ENCODE data around the gene NPRL2. TPM values are rescaled to one million over a fixed set of nuclear protein-coding genes. Genes with fewer than 3 reads are reported as not detected.

NPRL2 gene
- total RNA-seq, 1 experiment from 2014 or later: 29.8 TPM

- H3K4me1 ChIP-seq: peaks cover 16% of the 10 kb centered on the region
- DNase-seq: no peak
- peak overlapping the region; percentile 15 for H3K4me3 Mint-ChIP-seq (ENCODE audit: unreplicated experiment)
- intact Hi-C loops (cut with micrococcal nuclease; ENCODE audit: unreplicated experiment): no loop called here
- ChIA-PET POLR2A (no interaction called here), CTCF (interaction anchor here (0.9 kb wide), 1 partner anchor 11 kb away, joined by 3 read pairs; no protein-coding TSS in a partner anchor)
- H3K27me3 Mint-ChIP-seq (ENCODE audit: insufficient read depth, unreplicated experiment): no peaks in the 10 kb centered on the region
- BruUV-seq (replicated peaks): no TSS peak
- H3K27ac Mint-ChIP-seq (ENCODE audit: unreplicated experiment): no peak overlapping the region
- H3K4me1 Mint-ChIP-seq (ENCODE audit: low read depth, unreplicated experiment): peaks cover 11% of the 10 kb centered on the region
- no peaks in the 10 kb centered on the region for H3K9me3 ChIP-seq
- no peak for TF ChIP-seq CTCF (IDR thresholded peaks at IDR 0.05; ENCODE audit: insufficient read depth in 1 of 2, low read depth in 1 of 2, low read length in 1 of 2, severe bottlenecking in 1 of 2, unreplicated experiment in 1 of 2)
- H3K9me3 Mint-ChIP-seq (ENCODE audit: unreplicated experiment): no peaks in the 10 kb centered on the region
- peak overlapping the region; percentile 37 for H3K4me3 ChIP-seq (ENCODE audit: low read depth, low read length)
- no peaks in the 10 kb centered on the region for H3K36me3 ChIP-seq (ENCODE audit: control insufficient read depth, insufficient read depth, low read length)
- peaks cover 29% of the 10 kb centered on the region for H3K36me3 Mint-ChIP-seq (ENCODE audit: insufficient read depth, unreplicated experiment)
- H3K27me3 ChIP-seq (replicated peaks; ENCODE audit: control insufficient read depth, insufficient read depth, low read length): no peaks in the 10 kb centered on the region
Observed at GRCh38 chr3:50340147-50340447, 10.5 kb downstream of the NPRL2 start.

- Histone ChIP-seq H3K4me3 (ENCODE audit: low read depth, low read length) (no peak overlapping the region), H3K9me3 (no peaks in the 10 kb centered on the region), H3K4me1 (peaks cover 16% of the 10 kb centered on the region), H3K27me3 (replicated peaks; ENCODE audit: control insufficient read depth, insufficient read depth, low read length) (no peaks in the 10 kb centered on the region), H3K36me3 (ENCODE audit: control insufficient read depth, insufficient read depth, low read length) (no peaks in the 10 kb centered on the region)
- Mint-ChIP-seq H3K4me3 (ENCODE audit: unreplicated experiment) (peak overlapping the region; percentile 15), H3K9me3 (ENCODE audit: unreplicated experiment) (no peaks in the 10 kb centered on the region), H3K4me1 (ENCODE audit: low read depth, unreplicated experiment) (peaks cover 11% of the 10 kb centered on the region), H3K27ac (ENCODE audit: unreplicated experiment) (no peak overlapping the region), H3K27me3 (ENCODE audit: insufficient read depth, unreplicated experiment) (no peaks in the 10 kb centered on the region), H3K36me3 (ENCODE audit: insufficient read depth, unreplicated experiment) (peaks cover 33% of the 10 kb centered on the region)
- no peak for TF ChIP-seq CTCF (IDR thresholded peaks at IDR 0.05; ENCODE audit: insufficient read depth in 1 of 2, low read depth in 1 of 2, low read length in 1 of 2, severe bottlenecking in 1 of 2, unreplicated experiment in 1 of 2)
- CTCF ChIA-PET: no interaction called here
- no TSS peak for BruUV-seq (replicated peaks)
- POLR2A ChIA-PET: no interaction called here
- no peak for DNase-seq
- intact Hi-C loops (cut with micrococcal nuclease; ENCODE audit: unreplicated experiment): no loop called here
Observed at GRCh38 chr3:50339485-50340146, 11.0 kb downstream of the NPRL2 start.

GRCh38 chr3:50338965-50339364, 11.6 kb downstream of the NPRL2 start:
- CTCF ChIA-PET: interaction anchor here (0.6 to 0.7 kb wide), 2 partner anchors 18 to 52 kb away, joined by 3 to 4 read pairs; no protein-coding TSS in a partner anchor
- peak overlapping the region; percentile 95 for H3K27ac Mint-ChIP-seq (ENCODE audit: unreplicated experiment)
- no peak overlapping the region for H3K4me3 ChIP-seq (ENCODE audit: low read depth, low read length)

More at GRCh38 chr3:50338965-50339364, 11.6 kb downstream of the NPRL2 start:
- TF ChIP-seq CTCF (IDR thresholded peaks at IDR 0.05; ENCODE audit: insufficient read depth in 1 of 2, low read depth in 1 of 2, low read length in 1 of 2, severe bottlenecking in 1 of 2, unreplicated experiment in 1 of 2): no peak
- Mint-ChIP-seq H3K4me3 (ENCODE audit: unreplicated experiment) (peak overlapping the region; percentile 94), H3K36me3 (ENCODE audit: insufficient read depth, unreplicated experiment) (peaks cover 40% of the 10 kb centered on the region), H3K9me3 (ENCODE audit: unreplicated experiment) (no peaks in the 10 kb centered on the region), H3K4me1 (ENCODE audit: low read depth, unreplicated experiment) (peaks cover 11% of the 10 kb centered on the region), H3K27me3 (ENCODE audit: insufficient read depth, unreplicated experiment) (no peaks in the 10 kb centered on the region)
- H3K9me3 ChIP-seq: no peaks in the 10 kb centered on the region
- no TSS peak for BruUV-seq (replicated peaks)
- intact Hi-C loops (cut with micrococcal nuclease; ENCODE audit: unreplicated experiment): no loop called here
- no peak for DNase-seq
- peaks cover 16% of the 10 kb centered on the region for H3K4me1 ChIP-seq
- 0 out of 2 replicates have a peak, but pooled peaks cover 3% of the 10 kb centered on the region for H3K36me3 ChIP-seq (ENCODE audit: control insufficient read depth, insufficient read depth, low read length)
- POLR2A ChIA-PET: interaction anchor here (0.6 kb wide), 1 partner anchor 11 kb away, joined by 4 read pairs; the partner anchor contains the start of gene TUSC2
- H3K27me3 ChIP-seq (replicated peaks; ENCODE audit: control insufficient read depth, insufficient read depth, low read length): no peaks in the 10 kb centered on the region
